ENCODE results near the gene RCBTB2.
A peak's percentile ranks its signal among the peaks of the same experiment; 100 is the strongest.

RCBTB2 gene

GRCh38 chr13:48530833-48531232 lies 2.0 kb downstream of the RCBTB2 start:
- peak overlapping the region; percentile 16; the same call in 1 of the 2 replicates for H3K4me3 ChIP-seq (ENCODE audit: low read depth, low read length)
- no peak for TF ChIP-seq CTCF (IDR thresholded peaks at IDR 0.05; ENCODE audit: low read depth, low read length, missing control alignments)
- no peak for DNase-seq (ENCODE audit: low read depth)

- H3K4me3 ChIP-seq (ENCODE audit: low read depth, low read length): no peak overlapping the region; the same call in 1 of the 2 replicates
- no peak for TF ChIP-seq CTCF (IDR thresholded peaks at IDR 0.05; ENCODE audit: low read depth, low read length, missing control alignments)
- no peak for DNase-seq (ENCODE audit: low read depth)
These were observed 4.2 kb downstream of the RCBTB2 start for GRCh38 chr13:48528720-48529119.

- TF ChIP-seq CTCF (IDR thresholded peaks at IDR 0.05; ENCODE audit: low read depth, low read length, missing control alignments): no peak
- no peak overlapping the region for H3K4me3 ChIP-seq (ENCODE audit: low read depth, low read length)
These were observed 4.9 kb downstream of the RCBTB2 start for GRCh38 chr13:48527955-48528354.

GRCh38 chr13:48526286-48526685 lies 6.6 kb downstream of the RCBTB2 start:
- no peak for DNase-seq (ENCODE audit: low read depth)
- H3K4me3 ChIP-seq (ENCODE audit: low read depth, low read length): no peak overlapping the region
- no peak for TF ChIP-seq CTCF (IDR thresholded peaks at IDR 0.05; ENCODE audit: low read depth, low read length, missing control alignments)

More at GRCh38 chr13:48527955-48528354, 4.9 kb downstream of the RCBTB2 start:
- DNase-seq (ENCODE audit: low read depth): no peak

GRCh38 chr13:48518083-48518482 lies 14.8 kb downstream of the RCBTB2 start:
- no peak for TF ChIP-seq CTCF (IDR thresholded peaks at IDR 0.05; ENCODE audit: low read depth, low read length, missing control alignments)
- no peak overlapping the region for H3K4me3 ChIP-seq (ENCODE audit: low read depth, low read length)
- DNase-seq (ENCODE audit: low read depth): no peak

GRCh38 chr13:48515732-48516131 lies 17.1 kb downstream of the RCBTB2 start:
- TF ChIP-seq CTCF (IDR thresholded peaks at IDR 0.05; ENCODE audit: low read depth, low read length, missing control alignments): no peak
- DNase-seq (ENCODE audit: low read depth): no peak
- no peak overlapping the region for H3K4me3 ChIP-seq (ENCODE audit: low read depth, low read length)

GRCh38 chr13:48514793-48515192 lies 18.1 kb downstream of the RCBTB2 start:
- DNase-seq (ENCODE audit: low read depth): no peak
- TF ChIP-seq CTCF (IDR thresholded peaks at IDR 0.05; ENCODE audit: low read depth, low read length, missing control alignments): no peak
- H3K4me3 ChIP-seq (ENCODE audit: low read depth, low read length): no peak overlapping the region

All from GM12864 (cell line).